Measurements from ENCODE around the gene PLCD3. TPM values are rescaled to one million over a fixed set of nuclear protein-coding genes. Genes with fewer than 3 reads are reported as not detected.

Gene PLCD3
- total and polyA plus RNA-seq, 2 of the 13 experiments (the other 11 are each of a cell fraction or from before 2014, with no cell fraction given) = 11.3 to 39.1 TPM

DNA sequence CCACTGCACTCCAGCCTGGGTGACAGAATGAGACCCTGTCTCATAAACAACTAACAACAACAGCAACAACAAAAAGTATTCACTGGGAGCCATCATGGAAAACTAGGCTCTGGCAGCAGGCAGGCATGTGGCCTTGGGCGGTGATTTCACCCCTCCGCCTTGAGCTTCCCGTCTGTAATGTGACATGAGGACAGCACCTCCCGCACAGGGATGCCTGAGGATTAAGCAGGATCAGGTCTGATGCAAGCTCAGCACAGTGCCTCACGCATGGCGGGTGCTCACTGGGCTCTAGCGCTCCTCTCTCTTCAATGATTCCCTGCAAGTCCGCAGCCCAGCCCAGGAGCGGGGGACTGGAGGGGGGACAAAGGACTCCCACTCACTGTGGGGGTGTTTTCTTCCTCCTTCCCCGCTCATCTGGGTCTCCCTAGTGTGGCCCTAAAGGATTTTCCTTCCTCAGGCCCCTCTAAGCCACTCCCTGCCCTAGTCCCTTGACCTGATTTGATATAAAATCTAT lies 2.8 kb downstream of the PLCD3 start (continued):
- TF ChIP-seq, protein P1, sequence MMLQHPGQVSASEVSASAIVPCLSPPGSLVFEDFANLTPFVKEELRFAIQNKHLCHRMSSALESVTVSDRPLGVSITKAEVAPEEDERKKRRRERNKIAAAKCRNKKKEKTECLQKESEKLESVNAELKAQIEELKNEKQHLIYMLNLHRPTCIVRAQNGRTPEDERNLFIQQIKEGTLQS (CRISPR knock-in tag; IDR thresholded peaks at IDR 0.05) = 0 out of 2 replicates have a peak, but pooled peaks have one; percentile 56
- TF ChIP-seq RXRA (CRISPR knock-in tag; IDR thresholded peaks at IDR 0.05) (peak; percentile 89), MIER3 (CRISPR knock-in tag; IDR thresholded peaks at IDR 0.05; ENCODE audit: borderline replicate concordance) (0 out of 2 replicates have a peak, but pooled peaks have one; percentile 30), ZNF792 (CRISPR knock-in tag; IDR thresholded peaks at IDR 0.05) (no peak), FOXC1 (CRISPR knock-in tag; IDR thresholded peaks at IDR 0.05; ENCODE audit: borderline replicate concordance) (no peak), NFIC (IDR thresholded peaks at IDR 0.05; ENCODE audit: low read length) (no peak), PAWR (CRISPR knock-in tag; IDR thresholded peaks at IDR 0.05; ENCODE audit: borderline replicate concordance) (0 out of 2 replicates have a peak, but pooled peaks have one; percentile 54), ZNF737 (CRISPR knock-in tag; IDR thresholded peaks at IDR 0.05; ENCODE audit: borderline replicate concordance) (no peak), ZNF781 (CRISPR knock-in tag; IDR thresholded peaks at IDR 0.05; ENCODE audit: borderline replicate concordance, not compliant biosample characterization) (peak; percentile 76), BCL6 (CRISPR knock-in tag; IDR thresholded peaks at IDR 0.05) (peak; percentile 43; the same call in 1 of the 2 replicates), ZFP62 (CRISPR knock-in tag; IDR thresholded peaks at IDR 0.05) (no peak), ZNF180 (CRISPR knock-in tag; IDR thresholded peaks at IDR 0.05; ENCODE audit: borderline replicate concordance, low read depth) (no peak), FOXA3 (CRISPR knock-in tag; IDR thresholded peaks at IDR 0.05) (peak; percentile 65), PAX8 (CRISPR knock-in tag; IDR thresholded peaks at IDR 0.05; ENCODE audit: borderline replicate concordance) (no peak), NFATC3 (CRISPR knock-in tag; IDR thresholded peaks at IDR 0.05) (no peak; the same call in 1 of the 2 replicates), ZKSCAN8 (CRISPR knock-in tag; IDR thresholded peaks at IDR 0.05; ENCODE audit: borderline replicate concordance) (no peak), HOXA9 (CRISPR knock-in tag; IDR thresholded peaks at IDR 0.05; ENCODE audit: borderline replicate concordance) (no peak), ZFAT (CRISPR knock-in tag; conservative IDR thresholded peaks at IDR 0.05) (no peak), ZNF557 (CRISPR knock-in tag; IDR thresholded peaks at IDR 0.05) (no peak), AHR (CRISPR knock-in tag; IDR thresholded peaks at IDR 0.05) (peak; percentile 58; the same call in 1 of the 2 replicates)
- TF ChIP-seq, protein P2, sequence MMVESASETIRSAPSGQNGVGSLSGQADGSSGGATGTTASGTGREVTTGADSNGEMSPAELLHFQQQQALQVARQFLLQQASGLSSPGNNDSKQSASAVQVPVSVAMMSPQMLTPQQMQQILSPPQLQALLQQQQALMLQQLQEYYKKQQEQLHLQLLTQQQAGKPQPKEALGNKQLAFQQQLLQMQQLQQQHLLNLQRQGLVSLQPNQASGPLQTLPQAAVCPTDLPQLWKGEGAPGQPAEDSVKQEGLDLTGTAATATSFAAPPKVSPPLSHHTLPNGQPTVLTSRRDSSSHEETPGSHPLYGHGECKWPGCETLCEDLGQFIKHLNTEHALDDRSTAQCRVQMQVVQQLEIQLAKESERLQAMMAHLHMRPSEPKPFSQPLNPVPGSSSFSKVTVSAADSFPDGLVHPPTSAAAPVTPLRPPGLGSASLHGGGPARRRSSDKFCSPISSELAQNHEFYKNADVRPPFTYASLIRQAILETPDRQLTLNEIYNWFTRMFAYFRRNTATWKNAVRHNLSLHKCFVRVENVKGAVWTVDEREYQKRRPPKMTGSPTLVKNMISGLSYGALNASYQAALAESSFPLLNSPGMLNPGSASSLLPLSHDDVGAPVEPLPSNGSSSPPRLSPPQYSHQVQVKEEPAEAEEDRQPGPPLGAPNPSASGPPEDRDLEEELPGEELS (CRISPR knock-in tag; IDR thresholded peaks at IDR 0.05) = peak; percentile 54; the same call in 1 of the 2 replicates
- TF ChIP-seq, protein P3, sequence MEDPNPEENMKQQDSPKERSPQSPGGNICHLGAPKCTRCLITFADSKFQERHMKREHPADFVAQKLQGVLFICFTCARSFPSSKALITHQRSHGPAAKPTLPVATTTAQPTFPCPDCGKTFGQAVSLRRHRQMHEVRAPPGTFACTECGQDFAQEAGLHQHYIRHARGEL (CRISPR knock-in tag; IDR thresholded peaks at IDR 0.05) = no peak
- TF ChIP-seq, protein P4, sequence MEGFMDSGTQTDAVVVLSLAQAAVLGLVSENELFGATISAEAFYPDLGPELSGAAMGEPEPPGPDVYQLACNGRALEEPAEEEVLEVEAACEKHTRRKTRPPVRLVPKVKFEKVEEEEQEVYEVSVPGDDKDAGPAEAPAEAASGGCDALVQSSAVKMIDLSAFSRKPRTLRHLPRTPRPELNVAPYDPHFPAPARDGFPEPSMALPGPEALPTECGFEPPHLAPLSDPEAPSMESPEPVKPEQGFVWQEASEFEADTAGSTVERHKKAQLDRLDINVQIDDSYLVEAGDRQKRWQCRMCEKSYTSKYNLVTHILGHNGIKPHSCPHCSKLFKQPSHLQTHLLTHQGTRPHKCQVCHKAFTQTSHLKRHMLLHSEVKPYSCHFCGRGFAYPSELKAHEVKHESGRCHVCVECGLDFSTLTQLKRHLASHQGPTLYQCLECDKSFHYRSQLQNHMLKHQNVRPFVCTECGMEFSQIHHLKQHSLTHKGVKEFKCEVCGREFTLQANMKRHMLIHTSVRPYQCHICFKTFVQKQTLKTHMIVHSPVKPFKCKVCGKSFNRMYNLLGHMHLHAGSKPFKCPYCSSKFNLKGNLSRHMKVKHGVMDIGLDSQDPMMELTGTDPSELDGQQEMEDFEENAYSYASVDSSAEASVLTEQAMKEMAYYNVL (CRISPR knock-in tag; IDR thresholded peaks at IDR 0.05; ENCODE audit: borderline replicate concordance) = 0 out of 2 replicates have a peak, but pooled peaks have one; percentile 19
- TF ChIP-seq, protein P5, sequence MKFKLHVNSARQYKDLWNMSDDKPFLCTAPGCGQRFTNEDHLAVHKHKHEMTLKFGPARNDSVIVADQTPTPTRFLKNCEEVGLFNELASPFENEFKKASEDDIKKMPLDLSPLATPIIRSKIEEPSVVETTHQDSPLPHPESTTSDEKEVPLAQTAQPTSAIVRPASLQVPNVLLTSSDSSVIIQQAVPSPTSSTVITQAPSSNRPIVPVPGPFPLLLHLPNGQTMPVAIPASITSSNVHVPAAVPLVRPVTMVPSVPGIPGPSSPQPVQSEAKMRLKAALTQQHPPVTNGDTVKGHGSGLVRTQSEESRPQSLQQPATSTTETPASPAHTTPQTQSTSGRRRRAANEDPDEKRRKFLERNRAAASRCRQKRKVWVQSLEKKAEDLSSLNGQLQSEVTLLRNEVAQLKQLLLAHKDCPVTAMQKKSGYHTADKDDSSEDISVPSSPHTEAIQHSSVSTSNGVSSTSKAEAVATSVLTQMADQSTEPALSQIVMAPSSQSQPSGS (CRISPR knock-in tag; IDR thresholded peaks at IDR 0.05) = 0 out of 2 replicates have a peak, but pooled peaks have one; percentile 27
- TF ChIP-seq, protein P6, sequence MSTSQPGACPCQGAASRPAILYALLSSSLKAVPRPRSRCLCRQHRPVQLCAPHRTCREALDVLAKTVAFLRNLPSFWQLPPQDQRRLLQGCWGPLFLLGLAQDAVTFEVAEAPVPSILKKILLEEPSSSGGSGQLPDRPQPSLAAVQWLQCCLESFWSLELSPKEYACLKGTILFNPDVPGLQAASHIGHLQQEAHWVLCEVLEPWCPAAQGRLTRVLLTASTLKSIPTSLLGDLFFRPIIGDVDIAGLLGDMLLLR (CRISPR knock-in tag; IDR thresholded peaks at IDR 0.05) = peak; percentile 29; the same call in 1 of the 2 replicates
